ENCODE measurements around the gene PTTG2.

- TF ChIP-seq CTCF (conservative IDR thresholded peaks at IDR 0.05 in 1 of 2, IDR thresholded peaks at IDR 0.05 in 1 of 2; ENCODE audit: extremely low read depth in 1 of 2, insufficient read depth in 1 of 2, low read depth in 1 of 2, low read length in 2 of 2) (no peak), EZH2 (IDR thresholded peaks at IDR 0.05; ENCODE audit: borderline replicate concordance, low read length) (no peak)
Observed at GRCh38 chr4:38009421-38009820, 49.2 kb downstream of the PTTG2 start.

Data from mammary epithelial cell (primary cell).